Measurements from ENCODE around the gene PNMT. TPM values are rescaled to one million over a fixed set of nuclear protein-coding genes. Genes with fewer than 3 reads are reported as not detected.

The PNMT gene
- total and polyA plus RNA-seq, 2 of the 13 experiments (the other 11 are each of a cell fraction or from before 2014, with no cell fraction given): 0.25 TPM; not detected in 1

- TF ChIP-seq MXI1 (IDR thresholded peaks at IDR 0.05; ENCODE audit: borderline replicate concordance, low read depth, low read length): peak; percentile 91; the same call in 2 of the 3 replicates
- no peak for TF ChIP-seq POLR2G (IDR thresholded peaks at IDR 0.05; ENCODE audit: low read depth, low read length)
- no peak for TF ChIP-seq GTF2F1 (IDR thresholded peaks at IDR 0.05; ENCODE audit: low read length)
- TF ChIP-seq, protein P1, sequence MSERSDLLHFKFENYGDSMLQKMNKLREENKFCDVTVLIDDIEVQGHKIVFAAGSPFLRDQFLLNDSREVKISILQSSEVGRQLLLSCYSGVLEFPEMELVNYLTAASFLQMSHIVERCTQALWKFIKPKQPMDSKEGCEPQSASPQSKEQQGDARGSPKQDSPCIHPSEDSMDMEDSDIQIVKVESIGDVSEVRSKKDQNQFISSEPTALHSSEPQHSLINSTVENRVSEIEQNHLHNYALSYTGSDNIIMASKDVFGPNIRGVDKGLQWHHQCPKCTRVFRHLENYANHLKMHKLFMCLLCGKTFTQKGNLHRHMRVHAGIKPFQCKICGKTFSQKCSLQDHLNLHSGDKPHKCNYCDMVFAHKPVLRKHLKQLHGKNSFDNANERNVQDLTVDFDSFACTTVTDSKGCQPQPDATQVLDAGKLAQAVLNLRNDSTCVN (CRISPR knock-in tag; IDR thresholded peaks at IDR 0.05; ENCODE audit: borderline replicate concordance): no peak; the same call in 1 of the 2 replicates
- no peak for TF ChIP-seq MAFF (IDR thresholded peaks at IDR 0.05; ENCODE audit: low read depth, low read length)
- TF ChIP-seq ZNF138 (CRISPR knock-in tag; IDR thresholded peaks at IDR 0.05; ENCODE audit: low read depth): no peak
- no peak for TF ChIP-seq IKZF1 (IDR thresholded peaks at IDR 0.05)
- 0 out of 2 replicates have a peak, but pooled peaks have one; percentile 22 for TF ChIP-seq ATF7-NPFF (CRISPR knock-in tag; IDR thresholded peaks at IDR 0.05; ENCODE audit: low read depth)
- peak in 1 of 2 experiments; percentile 56; a peak in 2 of 4 replicates for TF ChIP-seq KLF16 (CRISPR knock-in tag; IDR thresholded peaks at IDR 0.05)
- TF ChIP-seq ARID5B (CRISPR knock-in tag; IDR thresholded peaks at IDR 0.05): peak; percentile 78
- no peak for TF ChIP-seq ZNF513 (CRISPR knock-in tag; conservative IDR thresholded peaks at IDR 0.05)
- no peak for TF ChIP-seq GPN1 (CRISPR knock-in tag; IDR thresholded peaks at IDR 0.05; ENCODE audit: borderline replicate concordance)
- no peak for TF ChIP-seq ZNF282 (IDR thresholded peaks at IDR 0.05; ENCODE audit: partially characterized antibody)
- TF ChIP-seq ZNF256 (CRISPR knock-in tag; conservative IDR thresholded peaks at IDR 0.05): no peak
- no peak for TF ChIP-seq ZNF841 (CRISPR knock-in tag; IDR thresholded peaks at IDR 0.05; ENCODE audit: borderline replicate concordance)
- peak; percentile 70 for TF ChIP-seq CEBPG (CRISPR knock-in tag; IDR thresholded peaks at IDR 0.05)
- no peak for TF ChIP-seq NFE2L1 (CRISPR knock-in tag; IDR thresholded peaks at IDR 0.05; ENCODE audit: borderline replicate concordance)
- TF ChIP-seq KLF9 (CRISPR knock-in tag; IDR thresholded peaks at IDR 0.05; ENCODE audit: low read depth): no peak
- TF ChIP-seq, protein P2, sequence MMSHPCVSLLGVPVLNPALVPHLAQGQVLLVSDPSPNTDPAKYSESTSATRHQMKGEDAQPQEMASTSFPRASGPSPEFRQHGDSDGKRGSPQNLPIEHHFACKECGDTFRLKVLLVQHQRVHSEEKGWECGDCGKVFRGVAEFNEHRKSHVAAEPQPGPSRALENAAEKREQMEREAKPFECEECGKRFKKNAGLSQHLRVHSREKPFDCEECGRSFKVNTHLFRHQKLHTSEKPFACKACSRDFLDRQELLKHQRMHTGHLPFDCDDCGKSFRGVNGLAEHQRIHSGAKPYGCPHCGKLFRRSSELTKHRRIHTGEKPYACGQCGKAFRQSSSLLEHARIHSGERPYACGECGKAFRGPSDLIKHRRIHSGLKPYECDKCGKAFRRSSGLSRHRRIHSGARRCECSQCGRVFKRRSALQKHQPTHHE (CRISPR knock-in tag; IDR thresholded peaks at IDR 0.05; ENCODE audit: borderline replicate concordance): no peak
- TF ChIP-seq SUZ12 (IDR thresholded peaks at IDR 0.05; ENCODE audit: low read depth, low read length): no peak
- no peak for TF ChIP-seq PAWR (CRISPR knock-in tag; IDR thresholded peaks at IDR 0.05; ENCODE audit: borderline replicate concordance)
- no peak for TF ChIP-seq ZNF232 (CRISPR knock-in tag; IDR thresholded peaks at IDR 0.05; ENCODE audit: borderline replicate concordance)
These were observed 34.9 kb downstream of the PNMT start (continued) for GRCh38 chr17:39702901-39703893.
